Stimulated activated CD8-positive, alpha-beta memory T cell treated with anti-CD3 and anti-CD28 coated beads, Interleukin-4, amount 100 ng/mL, for 1 hour (primary cell): ENCODE measurements around the gene DUSP2.
"Not testable (repeated sequence)": the region's sequence is repeated elsewhere in the genome, so short reads cannot be mapped to it uniquely, and the experiment has no call there.

ENCODE experiments used
- DNase-seq, 2 donors: peaks; one replicate each; pipeline ENCODE4 v3.0.0-alpha.2; 2020; ENCODE audit warnings: low read depth in 2 of 2, low spot score in 1 of 2

The DUSP2 gene

DNA sequence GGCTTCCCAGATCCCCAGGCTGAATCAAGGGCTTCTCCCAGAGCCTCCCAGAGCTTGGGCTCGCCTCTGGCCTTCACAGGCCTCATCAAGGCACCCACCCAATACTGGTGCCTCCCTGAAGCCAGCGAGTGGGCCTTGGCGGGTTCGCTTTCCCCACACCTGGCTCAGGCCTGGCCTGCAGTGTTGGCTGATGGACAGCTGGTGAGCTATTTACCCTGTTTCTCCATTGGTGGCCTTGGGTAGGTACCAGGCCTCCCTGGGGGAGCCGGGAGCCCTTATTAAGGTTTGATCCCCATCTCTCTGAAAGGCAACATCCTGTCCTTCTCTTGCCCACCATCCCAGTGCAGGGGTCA, 18.2 kb upstream of the DUSP2 start:
- DNase-seq: no peak

DNA sequence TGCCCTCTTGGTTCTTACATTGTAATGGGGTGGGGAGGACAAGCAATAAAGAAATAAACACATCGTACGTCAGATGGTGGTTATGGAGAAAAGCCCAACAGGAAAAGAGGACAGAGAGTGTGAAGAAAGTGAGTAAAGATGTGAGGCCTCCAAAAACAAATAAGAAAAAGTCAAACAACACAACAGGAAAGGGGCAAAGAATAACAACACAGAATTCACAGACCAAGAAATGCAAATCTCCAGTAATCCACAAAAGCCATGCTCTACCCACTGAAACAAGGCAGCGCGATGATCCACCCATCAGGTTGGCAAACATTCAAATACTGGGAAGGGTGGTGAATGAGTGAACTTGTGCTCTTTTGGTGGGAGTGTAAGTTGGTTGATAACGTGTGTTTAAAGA, 16.7 kb upstream of the DUSP2 start:
- no peak for DNase-seq

DNA sequence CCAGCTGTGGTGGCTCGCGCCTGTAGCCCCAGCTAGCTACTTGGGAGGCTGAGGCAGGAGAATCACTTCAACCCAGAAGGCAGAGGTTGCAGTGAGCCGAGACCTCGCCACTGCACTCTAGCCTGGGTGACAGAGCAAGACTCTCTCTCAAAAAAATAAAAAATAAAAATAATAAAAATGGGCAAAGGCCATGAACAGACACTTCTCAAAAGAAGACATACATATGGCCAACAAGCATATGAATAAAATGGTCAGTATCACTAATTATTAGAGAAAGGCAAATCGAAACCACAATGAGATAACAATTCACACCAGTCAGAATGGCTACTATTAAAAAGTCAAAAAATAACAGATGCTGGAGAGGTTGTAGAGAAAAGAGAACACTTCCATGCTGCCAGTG, 15.1 kb upstream of the DUSP2 start:
- DNase-seq: not testable (repeated sequence)

DNA sequence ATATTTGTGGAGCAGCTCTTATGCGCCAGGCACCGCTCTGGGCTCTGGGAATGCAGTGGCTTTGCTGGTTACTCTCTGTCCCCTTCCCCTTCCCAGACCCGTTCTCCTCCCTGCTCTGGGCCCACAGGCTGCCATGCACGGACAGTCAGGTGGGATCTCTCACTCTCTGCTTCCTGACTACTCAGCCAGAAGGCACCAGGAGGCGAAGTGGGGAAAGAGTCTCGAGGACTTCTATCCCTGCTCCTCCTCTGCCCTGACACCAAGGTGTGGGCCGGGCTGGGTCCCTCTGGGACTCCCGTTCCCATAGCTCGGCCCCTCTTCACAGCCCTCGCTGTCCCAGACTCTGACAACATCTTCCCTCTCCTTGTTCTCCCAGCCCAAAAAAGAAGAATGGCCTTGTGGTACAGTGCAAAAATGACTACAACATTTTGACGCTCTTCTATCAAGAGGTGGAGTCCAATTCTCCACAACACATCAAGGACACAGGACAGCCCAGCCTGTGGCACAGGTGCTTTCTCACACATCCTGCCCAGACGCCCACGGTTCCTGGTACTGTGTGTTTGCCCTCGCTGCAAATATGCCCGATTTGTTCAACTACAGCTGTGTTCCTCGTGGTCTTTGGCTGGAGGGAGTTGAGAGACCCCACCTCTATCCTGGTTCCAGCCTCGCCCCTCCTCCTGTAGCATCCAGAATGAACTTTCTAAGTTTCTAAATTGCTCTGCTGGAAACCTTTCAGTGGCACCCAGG, 14.0 kb upstream of the DUSP2 start:
- DNase-seq: no peak

DNA sequence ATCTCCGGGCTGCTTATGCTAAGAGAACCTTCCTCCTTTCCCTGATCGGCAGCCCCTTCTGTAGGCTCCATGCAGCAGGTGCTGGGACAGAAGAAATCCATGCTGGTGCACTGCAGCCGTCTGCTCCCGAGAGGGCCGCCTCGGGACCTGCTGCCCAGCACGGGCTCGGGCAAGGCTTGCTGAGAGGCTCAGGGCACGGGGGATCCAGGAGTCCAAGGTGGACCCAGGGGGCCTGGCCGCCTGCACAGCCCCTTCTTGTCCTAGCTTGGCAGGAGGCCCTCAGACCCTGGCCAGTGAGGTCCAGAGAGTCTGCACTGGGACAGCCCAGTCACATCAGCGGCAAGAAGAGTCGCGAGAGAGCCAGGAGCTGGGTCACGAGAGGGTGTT, 13.3 kb upstream of the DUSP2 start:
- no peak for DNase-seq

DNA sequence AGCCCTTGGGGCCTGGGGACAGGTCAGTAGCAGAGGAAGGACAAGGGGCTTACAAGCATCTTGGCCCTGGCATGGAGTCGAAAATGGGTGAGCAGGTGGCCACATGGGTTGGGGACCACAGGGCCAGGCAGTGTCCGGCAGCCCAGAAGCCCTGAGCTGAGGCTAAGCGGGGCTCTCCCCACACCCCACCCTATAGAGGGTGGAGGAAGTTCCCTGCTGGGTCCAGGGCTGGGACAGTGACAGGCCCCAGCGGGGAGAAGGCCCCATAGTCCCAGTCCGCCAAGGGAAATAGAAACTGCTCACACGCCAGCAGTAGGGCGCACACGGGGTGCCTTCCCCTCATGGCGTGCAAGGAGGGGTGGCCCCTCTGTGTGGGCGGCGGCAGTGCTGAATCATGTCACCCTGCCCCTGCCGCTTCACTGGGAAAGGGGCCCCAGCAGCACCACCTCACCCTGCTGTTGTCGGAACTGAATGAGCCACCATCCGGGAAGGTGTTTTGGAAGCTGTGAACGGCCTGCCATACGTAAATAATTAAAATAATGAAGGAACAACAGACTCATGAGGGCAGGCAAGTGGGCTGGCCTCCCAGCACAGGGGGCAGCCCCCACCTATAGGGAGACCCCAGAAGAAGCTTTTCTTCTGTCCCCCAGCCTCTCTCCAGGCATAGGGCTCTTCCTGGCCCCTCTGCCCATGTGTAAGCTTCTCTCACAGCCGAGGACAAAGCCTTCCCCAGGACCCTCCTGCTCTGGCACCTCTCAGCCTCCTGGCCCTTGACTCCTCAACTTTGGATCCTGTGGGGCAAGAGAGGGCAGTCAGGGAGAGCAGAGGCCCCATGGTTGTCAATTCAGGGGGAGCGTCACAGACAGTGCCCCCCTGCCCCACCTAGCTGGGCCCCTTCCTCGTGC, 12.7 kb upstream of the DUSP2 start:
- peak; percentile 46 to 65 for DNase-seq

DNA sequence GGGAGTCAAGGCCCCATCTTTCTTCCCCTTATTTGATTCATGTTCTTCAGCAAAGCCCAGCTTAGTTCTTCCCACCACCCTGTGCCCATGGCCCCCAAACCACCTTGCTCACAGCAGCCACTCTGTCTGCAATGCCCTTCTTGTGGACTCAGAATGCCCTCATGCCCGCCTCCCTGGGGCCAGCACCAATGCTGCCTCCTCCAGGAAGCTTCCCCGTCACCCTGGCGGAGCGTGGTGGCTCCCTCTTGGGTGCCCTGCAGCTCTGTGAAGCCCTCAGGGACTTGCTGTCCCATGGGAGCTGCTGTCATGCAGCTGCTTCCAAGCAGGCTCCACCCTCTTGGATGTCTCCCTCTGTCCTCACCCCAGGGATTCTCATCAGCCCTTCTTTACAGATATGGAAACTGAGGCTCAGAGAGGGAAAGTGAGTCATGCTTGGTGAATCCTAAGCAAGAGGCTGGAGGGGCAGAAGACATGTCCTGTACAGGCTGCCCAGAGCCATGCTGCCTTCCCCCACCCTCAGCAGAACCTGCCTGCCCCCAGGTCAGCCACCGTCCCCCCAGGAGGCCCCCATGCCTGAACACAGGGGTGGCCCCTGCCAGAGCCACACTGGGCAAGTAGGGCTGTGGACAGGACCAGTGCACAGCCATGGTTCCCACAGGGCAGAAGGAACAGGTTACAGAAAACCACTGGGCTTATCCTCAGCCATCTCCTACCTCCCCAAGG, 11.8 kb upstream of the DUSP2 start:
- DNase-seq: no peak

DNA sequence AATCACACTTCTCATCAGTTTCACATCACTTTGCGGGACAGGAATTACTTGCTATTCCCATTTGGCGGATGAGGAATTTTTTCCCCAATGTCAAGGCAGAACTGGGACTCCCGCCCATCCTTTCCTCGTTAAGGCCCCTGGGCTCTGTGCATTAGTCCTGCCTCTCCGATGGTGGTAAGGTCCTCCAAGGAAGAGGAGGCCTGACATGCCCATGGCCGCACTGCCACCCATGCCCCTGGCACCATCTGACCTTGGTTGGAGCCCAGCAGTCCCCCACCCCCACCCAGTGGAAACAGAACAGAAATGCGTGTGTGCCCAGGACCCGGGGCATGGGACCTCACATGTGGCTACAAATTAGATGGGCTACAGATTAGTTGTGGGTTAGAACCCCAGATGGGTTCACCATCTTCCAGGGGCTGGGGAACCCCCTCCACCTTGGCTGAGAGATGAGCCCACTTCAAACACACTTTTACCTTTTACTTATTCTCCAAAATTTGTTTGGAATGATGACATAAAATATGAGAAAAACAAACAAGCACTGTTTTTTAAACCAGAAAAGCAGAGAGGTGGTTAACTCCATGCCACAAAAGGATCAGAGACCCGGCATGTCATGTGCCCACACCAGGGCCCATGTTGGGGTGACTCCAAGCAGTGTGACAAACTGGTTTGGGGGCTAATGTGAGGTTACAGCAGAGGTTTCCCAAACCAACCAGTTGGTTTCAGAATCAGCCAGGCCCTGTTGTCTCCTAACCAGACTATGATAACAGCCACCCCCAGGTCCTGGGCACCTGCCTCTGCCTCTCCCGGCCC, 11.0 kb upstream of the DUSP2 start:
- DNase-seq: no peak

DNA sequence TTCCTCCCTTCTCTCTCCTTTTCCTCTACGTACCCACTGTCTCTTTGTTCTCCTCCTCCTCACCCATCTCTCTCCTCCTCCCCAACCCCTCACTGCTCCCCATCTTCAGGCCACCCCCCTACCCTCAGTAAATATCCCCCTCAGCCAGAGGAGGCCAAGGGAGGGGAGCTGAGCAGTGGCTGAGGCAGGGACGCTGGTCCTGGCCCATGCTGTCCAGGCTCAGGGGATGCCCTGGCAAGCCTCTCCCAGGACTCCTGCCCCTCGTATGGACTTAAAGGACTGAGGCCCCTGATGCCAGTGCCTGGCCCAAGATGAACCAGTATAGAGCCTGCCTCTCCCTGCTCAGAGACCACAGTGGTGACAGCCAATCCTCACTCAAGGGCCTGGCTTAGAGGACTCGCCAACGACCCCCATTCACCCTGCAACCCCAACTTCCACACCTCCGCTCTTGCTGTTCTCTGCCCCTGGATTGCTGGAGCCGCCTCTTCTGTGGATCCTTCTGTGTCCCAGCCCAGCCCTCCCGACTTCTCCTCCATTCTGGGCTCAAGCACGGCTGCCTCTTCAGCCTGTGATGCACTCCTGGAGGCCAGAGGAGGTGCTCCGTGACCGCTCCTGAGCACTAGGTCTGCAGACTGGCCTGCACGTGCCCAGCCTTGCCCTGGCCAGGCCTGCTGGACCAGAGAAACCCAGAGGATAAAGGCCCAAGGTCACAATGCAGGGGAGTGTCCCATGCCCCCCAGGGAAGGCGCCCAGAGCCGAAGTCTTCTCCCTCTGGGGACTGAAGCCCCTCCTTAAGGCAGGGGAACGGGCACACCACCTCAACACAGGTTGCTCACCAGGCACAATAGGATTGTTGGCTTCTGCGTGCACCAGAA, 9.5 kb upstream of the DUSP2 start:
- DNase-seq: no peak

DNA sequence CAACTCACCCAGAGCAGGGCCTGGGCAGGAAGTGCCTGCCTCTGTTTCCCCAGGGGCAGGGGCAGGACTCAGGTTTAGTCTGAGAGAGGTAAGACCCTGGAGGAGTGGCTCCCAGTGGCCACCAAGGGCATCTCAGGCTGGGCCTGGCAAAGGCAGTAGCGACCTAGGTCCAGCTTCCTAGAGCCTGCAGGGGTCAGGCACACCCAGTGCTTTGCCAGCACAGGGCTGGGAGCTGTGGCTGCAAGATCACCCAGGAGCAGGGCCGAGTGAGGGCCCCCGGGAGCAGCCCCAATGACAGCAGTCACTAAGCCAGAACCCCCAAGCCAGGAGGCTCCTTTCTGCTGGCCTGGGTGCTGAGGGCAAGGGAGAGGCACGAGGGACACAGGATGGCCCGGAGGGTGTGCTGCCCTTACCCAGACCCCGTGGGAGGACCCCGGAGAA, 8.8 kb upstream of the DUSP2 start:
- no peak for DNase-seq

DNA sequence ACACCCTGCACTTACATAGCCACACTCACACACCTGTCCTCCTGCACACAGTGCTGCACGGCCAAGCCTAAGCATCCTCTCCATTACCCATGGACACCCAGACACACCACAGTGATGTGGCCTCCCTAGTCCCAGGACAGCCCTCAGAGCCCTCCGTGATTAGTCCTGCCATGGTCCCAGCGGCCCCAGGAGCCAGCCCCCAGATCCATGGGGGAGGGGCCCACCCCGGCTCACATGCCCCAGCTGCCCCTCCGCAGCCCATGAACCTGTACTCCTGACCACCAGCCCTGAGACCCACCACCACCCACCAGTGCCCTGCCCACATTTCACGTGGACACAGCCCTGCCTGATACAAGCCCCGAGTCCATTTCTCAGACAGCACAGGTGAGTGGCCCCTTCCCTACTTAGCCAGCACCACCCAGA, 8.1 kb upstream of the DUSP2 start:
- no peak for DNase-seq

DNA sequence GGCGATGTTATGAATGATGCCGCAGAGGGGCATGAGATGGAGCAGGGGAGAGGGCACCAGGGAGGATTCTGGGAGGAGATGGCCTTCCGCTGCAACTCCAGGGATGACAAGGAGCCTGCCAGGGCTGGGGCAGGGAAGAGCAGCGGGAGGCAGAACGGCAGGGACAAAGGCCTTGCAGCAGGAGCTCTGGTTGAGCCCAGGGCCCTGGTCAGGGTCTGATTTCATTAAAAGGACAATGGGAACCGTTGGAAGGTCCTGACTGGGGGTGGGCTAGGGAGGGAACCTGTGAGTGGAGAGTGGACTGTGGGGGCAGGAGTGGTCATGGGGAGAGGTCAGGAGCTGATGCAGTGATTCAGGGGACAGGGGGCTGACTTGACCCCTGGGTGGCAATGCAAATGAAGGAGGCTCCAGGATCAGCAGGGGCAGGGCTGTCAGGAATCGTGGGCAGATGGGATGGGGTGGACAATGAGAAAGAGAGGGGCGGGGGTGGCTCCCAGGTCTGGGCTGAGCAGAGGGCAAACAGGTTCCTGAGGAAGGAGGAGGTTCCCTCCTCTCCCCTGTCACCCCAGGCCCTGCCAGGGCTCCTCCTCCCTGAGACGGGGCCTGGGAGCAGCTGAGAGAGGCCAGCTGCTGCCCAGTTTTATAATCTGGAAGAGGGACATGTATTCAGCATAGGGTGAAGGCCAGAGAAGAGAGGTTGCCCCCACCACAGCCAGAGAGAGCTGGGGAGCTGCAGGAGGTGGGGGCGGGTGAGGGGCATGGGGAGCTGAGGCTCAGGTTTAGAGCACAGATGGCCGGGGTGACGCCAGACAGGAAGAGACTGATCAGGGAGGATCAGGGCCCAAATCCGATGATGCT, 7.3 kb upstream of the DUSP2 start:
- no peak for DNase-seq

DNA sequence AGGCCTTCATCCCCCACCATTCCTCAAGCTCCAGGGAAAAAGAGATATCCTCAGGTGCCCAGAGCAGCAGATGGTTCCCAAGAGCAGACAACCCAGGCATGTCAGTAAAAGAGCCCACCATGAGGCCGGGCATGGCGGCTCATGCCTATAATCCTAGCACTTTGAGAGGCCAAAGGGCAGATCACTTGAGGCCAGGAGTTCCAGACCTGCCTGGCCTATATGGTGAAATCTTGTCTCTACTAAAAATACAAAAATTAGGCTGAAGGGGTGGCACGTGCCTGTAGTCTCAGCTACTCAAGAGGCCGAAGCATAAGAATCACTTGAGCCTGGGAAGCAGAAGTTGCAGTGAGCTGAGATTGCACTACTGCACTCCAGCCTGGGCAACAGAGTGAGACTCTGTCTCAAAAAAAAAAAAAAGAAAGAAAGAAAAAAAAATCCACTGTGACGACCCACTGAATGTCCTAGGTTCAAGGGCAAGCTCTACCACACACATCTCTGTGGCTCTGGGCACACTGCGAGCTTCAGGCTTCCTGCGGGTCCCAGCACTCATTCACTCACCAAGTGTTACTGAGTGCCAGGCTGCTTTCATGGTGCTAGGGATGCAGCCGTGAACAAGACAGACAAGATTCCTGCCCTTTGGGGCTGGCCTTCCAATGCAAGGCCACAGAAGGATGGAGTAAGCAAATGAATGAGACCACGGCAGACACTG, 6.5 kb upstream of the DUSP2 start:
- DNase-seq: no peak

DNA sequence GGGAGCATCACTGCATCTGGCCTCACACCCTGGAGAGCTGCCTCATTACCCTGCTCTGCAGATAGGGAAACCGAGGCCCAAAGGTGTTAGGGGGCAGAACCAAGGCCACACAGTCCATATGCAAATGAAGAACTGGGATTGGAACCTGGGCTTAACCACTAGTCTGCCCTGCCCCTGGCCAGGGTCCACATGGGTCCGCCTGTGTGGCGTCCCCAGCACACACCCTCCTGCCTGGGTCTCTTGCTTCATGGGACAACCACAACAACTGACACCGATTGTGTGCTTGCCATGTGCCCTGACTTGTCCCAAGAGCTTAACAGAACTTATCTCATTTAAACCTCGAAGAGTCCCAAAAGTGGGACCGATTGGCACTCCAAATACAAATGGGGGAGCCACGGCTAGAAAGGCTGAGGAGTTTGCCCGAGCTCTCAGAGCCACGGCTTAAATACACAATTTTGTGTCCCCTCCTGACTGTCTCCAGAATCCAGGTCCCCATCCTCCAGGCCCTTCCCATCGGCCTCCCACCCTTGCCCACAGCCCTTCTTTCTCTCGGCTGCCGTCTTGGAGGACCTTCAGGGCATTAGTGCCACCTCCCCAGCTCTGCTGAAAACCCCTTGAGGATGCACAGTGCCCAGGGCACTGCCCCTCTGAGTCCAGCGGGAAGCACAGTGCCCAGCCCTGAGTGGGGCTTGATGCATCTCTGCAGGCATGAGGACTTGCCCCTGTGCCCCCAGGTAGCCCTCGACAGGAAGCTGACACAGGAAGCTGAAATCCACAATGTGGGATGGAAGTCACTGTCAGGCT, 5.8 kb upstream of the DUSP2 start:
- DNase-seq: no peak

DNA sequence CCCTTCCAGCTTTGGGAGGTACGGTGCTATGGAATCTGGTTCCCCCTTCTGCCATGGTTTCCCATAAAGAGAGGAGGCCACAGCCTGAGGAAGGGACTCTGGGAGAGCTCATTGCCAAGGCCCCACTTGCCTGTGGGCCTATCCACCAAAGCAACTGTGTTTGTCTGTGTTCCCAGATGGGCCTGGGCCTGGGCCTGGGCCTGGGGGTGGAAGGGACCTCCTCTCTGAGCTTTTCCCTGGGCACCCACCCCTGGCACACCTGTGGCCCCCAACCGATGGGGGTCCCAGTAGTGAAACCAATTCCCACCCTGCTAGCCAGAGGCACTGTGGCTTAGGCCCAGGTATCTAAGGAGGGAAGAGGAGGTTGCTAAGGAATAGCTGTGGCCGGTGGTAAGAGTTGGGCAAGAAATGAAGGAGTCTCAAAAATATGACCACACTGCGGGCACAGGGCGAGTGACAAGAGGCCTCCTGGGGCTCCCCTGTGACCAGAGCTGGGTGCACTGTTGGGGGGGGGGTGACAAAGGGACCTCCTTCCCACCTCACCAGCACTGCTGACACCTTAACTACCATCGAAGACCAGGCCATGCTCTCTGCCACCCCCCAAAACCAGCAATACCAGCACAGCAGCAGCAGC, 4.9 kb upstream of the DUSP2 start:
- no peak for DNase-seq

DNA sequence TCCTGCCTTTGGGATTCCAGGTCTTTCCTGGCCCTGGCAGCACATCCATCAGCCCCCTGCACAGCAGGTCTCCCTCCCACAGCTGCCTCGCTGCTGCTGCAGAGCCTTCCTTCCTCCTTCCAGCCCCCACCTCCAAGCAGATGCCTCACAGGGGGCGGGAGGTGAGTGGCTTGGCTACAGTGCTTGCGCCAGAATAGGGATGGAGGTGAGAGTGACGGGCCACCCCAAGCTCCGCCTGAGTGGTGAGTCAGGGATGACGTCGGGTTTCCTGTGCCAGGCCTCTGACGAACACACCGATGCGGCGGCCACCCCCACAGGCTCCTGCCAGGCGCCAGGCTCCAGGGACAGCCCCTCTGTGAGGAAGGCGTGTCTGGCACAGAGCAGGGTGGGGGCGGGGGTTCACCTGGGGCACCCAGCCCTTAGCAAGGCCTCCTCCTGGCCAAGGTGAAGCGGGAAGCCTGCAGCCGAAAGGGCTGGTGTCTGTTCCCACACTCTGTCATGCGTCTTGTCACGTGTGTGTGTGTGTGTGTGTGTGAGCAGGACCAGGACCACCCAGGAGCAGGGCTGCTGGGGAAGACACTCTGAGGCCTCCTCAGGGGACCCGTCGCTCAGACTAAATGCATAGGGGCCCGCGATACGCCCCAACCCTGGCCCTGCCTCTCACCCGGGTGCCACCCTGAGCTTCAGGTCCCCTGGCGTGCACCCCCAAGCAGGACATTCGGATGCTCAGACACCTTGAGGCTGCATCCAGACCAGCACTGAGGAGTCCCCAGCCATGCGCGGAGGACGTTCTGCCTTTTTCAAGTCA, 3.4 kb upstream of the DUSP2 start:
- peak; percentile 91 to 94 for DNase-seq
